Myocyte (in vitro differentiated cells): ENCODE measurements around the gene LTBP1. TPM values are rescaled to one million over a fixed set of nuclear protein-coding genes. Genes with fewer than 3 reads are reported as not detected.
"Not testable (repeated sequence)": the region's sequence is repeated elsewhere in the genome, so short reads cannot be mapped to it uniquely, and the experiment has no call there.

Experiments
- DNase-seq: peaks from one replicate; pipeline ENCODE4 v3.0.0-alpha.2; 2012; ENCODE audit warnings: low read depth
- total RNA-seq: library from RNA; depleted of rRNA; stranded (reverse); fragments of >200 nt; gene quantifications from 2 replicates; pipeline ENCODE4 v1.2.3, GENCODE V29; 2014

LTBP1 gene
- total RNA-seq, 1 donor from 2014 or later: 26.2 TPM

- no peak for DNase-seq
These were observed 272.4 kb downstream of the LTBP1 start for GRCh38 chr2:33219114-33219513.

- no peak for DNase-seq
These were observed 273.1 kb downstream of the LTBP1 start for GRCh38 chr2:33219850-33220275.

- DNase-seq: no peak
These were observed 273.8 kb downstream of the LTBP1 start for GRCh38 chr2:33220533-33220932.

GRCh38 chr2:33221046-33221784 is 274.5 kb downstream of the LTBP1 start:
- DNase-seq: no peak

- no peak for DNase-seq
These were observed 275.6 kb downstream of the LTBP1 start for GRCh38 chr2:33222309-33222708.

GRCh38 chr2:33223856-33224255 is 277.1 kb downstream of the LTBP1 start:
- DNase-seq: no peak

GRCh38 chr2:33225350-33225749 is 278.6 kb downstream of the LTBP1 start:
- DNase-seq: no peak

GRCh38 chr2:33226546-33226945 is 279.8 kb downstream of the LTBP1 start:
- DNase-seq: no peak

- no peak for DNase-seq
These were observed 282.9 kb downstream of the LTBP1 start for GRCh38 chr2:33229646-33230045.

GRCh38 chr2:33230195-33230594 is 283.4 kb downstream of the LTBP1 start:
- no peak for DNase-seq

- no peak for DNase-seq
These were observed 284.1 kb downstream of the LTBP1 start for GRCh38 chr2:33230842-33231241.

GRCh38 chr2:33235559-33235958 is 288.8 kb downstream of the LTBP1 start:
- not testable (repeated sequence) for DNase-seq

- no peak for DNase-seq
These were observed 290.0 kb downstream of the LTBP1 start for GRCh38 chr2:33236482-33237385.

- DNase-seq: no peak
These were observed 291.4 kb downstream of the LTBP1 start for GRCh38 chr2:33238111-33238510.

GRCh38 chr2:33240178-33240577 is 293.4 kb downstream of the LTBP1 start:
- peak; percentile 34 for DNase-seq

GRCh38 chr2:33241072-33241471 is 294.3 kb downstream of the LTBP1 start:
- DNase-seq: no peak

GRCh38 chr2:33241581-33241980 is 294.8 kb downstream of the LTBP1 start:
- peak; percentile 63 for DNase-seq

- DNase-seq: no peak
These were observed 296.1 kb downstream of the LTBP1 start for GRCh38 chr2:33242845-33243244.

GRCh38 chr2:33246432-33246831 is 299.7 kb downstream of the LTBP1 start:
- DNase-seq: no peak

GRCh38 chr2:33247365-33247764 is 300.6 kb downstream of the LTBP1 start:
- DNase-seq: no peak

- DNase-seq: no peak
These were observed 303.8 kb downstream of the LTBP1 start for GRCh38 chr2:33250417-33251029.
